Neural cell (in vitro differentiated cells): ENCODE results near the gene AREG. TPM values are rescaled to one million over a fixed set of nuclear protein-coding genes. Genes with fewer than 3 reads are reported as not detected.

Experiments
- H2AFZ ChIP-seq: fragments of 200-600, 300-800 bp; sonication (generic), shearing (Covaris generic); 2 replicates; pipeline ENCODE4 v1.6.0; 2014; ENCODE audit warnings: low read depth, mild to moderate bottlenecking, antibody characterized with exemption, low read length, moderate library complexity
- H3F3A ChIP-seq: fragments of 200-600 bp; shearing (Covaris generic); 2 replicates; pipeline ENCODE4 v1.6.1; 2016; ENCODE audit warnings: mild to moderate bottlenecking, moderate library complexity, mixed read lengths, antibody characterized with exemption, low read length; ENCODE audit not compliant: insufficient read depth, poor library complexity, severe bottlenecking
- H3K27ac ChIP-seq: fragments of 200-600, 300-800 bp; sonication (generic), shearing (Covaris generic); 2 replicates; pipeline ENCODE4 v1.5.1; 2014; ENCODE audit warnings: mild to moderate bottlenecking, low read length, moderate library complexity
- H3K27me3 ChIP-seq: fragments of 300-800, 200-600 bp; sonication (generic), shearing (Covaris generic); 2 replicates; pipeline ENCODE4 v1.6.0; 2014; ENCODE audit warnings: mild to moderate bottlenecking, low read depth, low read length, moderate library complexity; ENCODE audit not compliant: insufficient read depth
- H3K36me3 ChIP-seq: fragments of 300-800, 200-600 bp; sonication (generic), shearing (Covaris generic); 2 replicates; pipeline ENCODE4 v1.5.1; 2014; ENCODE audit warnings: mild to moderate bottlenecking, antibody characterized with exemption, low read length, moderate library complexity; ENCODE audit not compliant: insufficient read depth
- H3K4me2 ChIP-seq: fragments of 300-800, 200-600 bp; sonication (generic), shearing (Covaris generic); 2 replicates; pipeline ENCODE4 v1.6.0; 2014; ENCODE audit warnings: mild to moderate bottlenecking, low read length
- H3K4me3 ChIP-seq: fragments of 300-800, 200-600 bp; sonication (generic), shearing (Covaris generic); 2 replicates; pipeline ENCODE4 v1.5.1; 2014; ENCODE audit warnings: mild to moderate bottlenecking, low read length, moderate library complexity
- H3K79me2 ChIP-seq: fragments of 200-600 bp; shearing (Covaris generic); replicated peaks from 2 replicates; pipeline ENCODE4 v1.6.0; 2014; ENCODE audit warnings: mild to moderate bottlenecking, low read length, moderate library complexity; ENCODE audit not compliant: insufficient read depth
- H3K9ac ChIP-seq: fragments of 300-800, 200-600 bp; sonication (generic), shearing (Covaris generic); 2 replicates; pipeline ENCODE4 v1.6.1; 2016; ENCODE audit warnings: mild to moderate bottlenecking, low read length, mixed read lengths
- H3K9me2 ChIP-seq: fragments of 200-600 bp; shearing (Covaris generic); 2 replicates; pipeline ENCODE4 v1.6.1; 2016; ENCODE audit warnings: mild to moderate bottlenecking, low read length, mixed read lengths; ENCODE audit not compliant: insufficient read depth
- H3K9me3 ChIP-seq: fragments of 200-600, 300-800 bp; sonication (generic), shearing (Covaris generic); 2 replicates; pipeline ENCODE4 v1.6.1; 2016; ENCODE audit warnings: mild to moderate bottlenecking, mixed run types, low read length, moderate library complexity, mixed read lengths
- H4K20me1 ChIP-seq: fragments of 200-600 bp; shearing (Covaris generic); 2 replicates; pipeline ENCODE4 v1.6.1; 2016; ENCODE audit warnings: mild to moderate bottlenecking, mixed run types; ENCODE audit not compliant: insufficient read depth
- EP300 ChIP-seq: fragments of 450-650 bp; conservative IDR thresholded peaks from 2 replicates; pipeline ENCODE4 v1.6.1; 2014; ENCODE audit warnings: antibody characterized with exemption, mild to moderate bottlenecking, moderate library complexity; ENCODE audit not compliant: poor library complexity, severe bottlenecking
- EZH2 ChIP-seq: fragments of 200-600, 300-800 bp; shearing (Covaris generic), sonication (generic); IDR thresholded peaks from 2 replicates; pipeline ENCODE4 v1.6.1; 2014; ENCODE audit warnings: antibody characterized with exemption, low read length, borderline replicate concordance, mild to moderate bottlenecking; ENCODE audit not compliant: insufficient read depth, poor library complexity, severe bottlenecking
- MXI1 ChIP-seq: fragments of 450-650 bp; conservative IDR thresholded peaks from 2 replicates; pipeline ENCODE4 v1.6.1; 2014; ENCODE audit warnings: antibody characterized with exemption, mild to moderate bottlenecking; ENCODE audit not compliant: poor library complexity, severe bottlenecking
- POLR2AphosphoS5 ChIP-seq: IDR thresholded peaks from 2 replicates; pipeline ENCODE4 v1.6.1; 2012
- RAD21 ChIP-seq: fragments of 450-650 bp; conservative IDR thresholded peaks from 2 replicates; pipeline ENCODE4 v1.6.1; 2014; ENCODE audit warnings: antibody characterized with exemption, mild to moderate bottlenecking, moderate library complexity
- SMC3 ChIP-seq: fragments of 450-650 bp; conservative IDR thresholded peaks from 2 replicates; pipeline ENCODE4 v1.6.1; 2014; ENCODE audit warnings: antibody characterized with exemption, mild to moderate bottlenecking, moderate library complexity; ENCODE audit not compliant: poor library complexity
- TAF1 ChIP-seq: IDR thresholded peaks from 2 replicates; pipeline ENCODE4 v1.6.1; 2012; ENCODE audit warnings: low read depth
- polyA plus RNA-seq: library from polyadenylated mRNA; depleted of rRNA; stranded (reverse); fragments of >200 nt; gene quantifications from 2 replicates; pipeline ENCODE4 v1.2.3, GENCODE V29; 2014
- TF ChIP-seq, protein P1 (sequence below): IDR thresholded peaks from 2 replicates; pipeline ENCODE4 v1.6.1; 2012; ENCODE audit warnings: borderline replicate concordance
- TF ChIP-seq, protein P2 (sequence below): fragments of 450-650 bp; IDR thresholded peaks from 2 replicates; pipeline ENCODE4 v1.5.1; 2014; ENCODE audit warnings: antibody characterized with exemption, mild to moderate bottlenecking, moderate library complexity; ENCODE audit not compliant: poor library complexity, severe bottlenecking

The AREG gene
- polyA plus RNA-seq, 1 donor from 2014 or later: not detected

DNA sequence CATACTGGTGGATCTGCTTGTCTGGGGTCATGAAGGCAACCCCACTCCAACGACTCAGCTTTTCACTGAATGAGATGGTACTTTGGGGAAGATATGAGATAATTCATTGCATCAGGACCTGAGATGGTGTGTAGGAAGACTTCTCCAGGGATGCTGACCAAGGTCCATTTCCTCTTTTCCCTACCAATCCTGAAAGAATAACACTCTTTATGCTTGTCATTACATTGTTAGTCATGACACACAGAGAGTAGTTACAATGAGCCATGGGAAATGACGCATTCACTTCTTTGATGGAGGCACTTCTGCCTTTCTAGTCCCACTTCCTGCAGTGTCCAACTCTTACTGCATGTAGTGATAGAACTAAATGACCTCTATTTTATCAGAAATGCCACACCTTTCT lies 58.6 kb downstream of the AREG start:
- TF ChIP-seq, protein P1, sequence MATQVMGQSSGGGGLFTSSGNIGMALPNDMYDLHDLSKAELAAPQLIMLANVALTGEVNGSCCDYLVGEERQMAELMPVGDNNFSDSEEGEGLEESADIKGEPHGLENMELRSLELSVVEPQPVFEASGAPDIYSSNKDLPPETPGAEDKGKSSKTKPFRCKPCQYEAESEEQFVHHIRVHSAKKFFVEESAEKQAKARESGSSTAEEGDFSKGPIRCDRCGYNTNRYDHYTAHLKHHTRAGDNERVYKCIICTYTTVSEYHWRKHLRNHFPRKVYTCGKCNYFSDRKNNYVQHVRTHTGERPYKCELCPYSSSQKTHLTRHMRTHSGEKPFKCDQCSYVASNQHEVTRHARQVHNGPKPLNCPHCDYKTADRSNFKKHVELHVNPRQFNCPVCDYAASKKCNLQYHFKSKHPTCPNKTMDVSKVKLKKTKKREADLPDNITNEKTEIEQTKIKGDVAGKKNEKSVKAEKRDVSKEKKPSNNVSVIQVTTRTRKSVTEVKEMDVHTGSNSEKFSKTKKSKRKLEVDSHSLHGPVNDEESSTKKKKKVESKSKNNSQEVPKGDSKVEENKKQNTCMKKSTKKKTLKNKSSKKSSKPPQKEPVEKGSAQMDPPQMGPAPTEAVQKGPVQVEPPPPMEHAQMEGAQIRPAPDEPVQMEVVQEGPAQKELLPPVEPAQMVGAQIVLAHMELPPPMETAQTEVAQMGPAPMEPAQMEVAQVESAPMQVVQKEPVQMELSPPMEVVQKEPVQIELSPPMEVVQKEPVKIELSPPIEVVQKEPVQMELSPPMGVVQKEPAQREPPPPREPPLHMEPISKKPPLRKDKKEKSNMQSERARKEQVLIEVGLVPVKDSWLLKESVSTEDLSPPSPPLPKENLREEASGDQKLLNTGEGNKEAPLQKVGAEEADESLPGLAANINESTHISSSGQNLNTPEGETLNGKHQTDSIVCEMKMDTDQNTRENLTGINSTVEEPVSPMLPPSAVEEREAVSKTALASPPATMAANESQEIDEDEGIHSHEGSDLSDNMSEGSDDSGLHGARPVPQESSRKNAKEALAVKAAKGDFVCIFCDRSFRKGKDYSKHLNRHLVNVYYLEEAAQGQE: no peak
- TF ChIP-seq TAF1 (no peak), EP300 (no peak), MXI1 (no peak), SMC3 (no peak), RAD21 (no peak), EZH2 (no peak), POLR2AphosphoS5 (no peak)
- TF ChIP-seq, protein P2, sequence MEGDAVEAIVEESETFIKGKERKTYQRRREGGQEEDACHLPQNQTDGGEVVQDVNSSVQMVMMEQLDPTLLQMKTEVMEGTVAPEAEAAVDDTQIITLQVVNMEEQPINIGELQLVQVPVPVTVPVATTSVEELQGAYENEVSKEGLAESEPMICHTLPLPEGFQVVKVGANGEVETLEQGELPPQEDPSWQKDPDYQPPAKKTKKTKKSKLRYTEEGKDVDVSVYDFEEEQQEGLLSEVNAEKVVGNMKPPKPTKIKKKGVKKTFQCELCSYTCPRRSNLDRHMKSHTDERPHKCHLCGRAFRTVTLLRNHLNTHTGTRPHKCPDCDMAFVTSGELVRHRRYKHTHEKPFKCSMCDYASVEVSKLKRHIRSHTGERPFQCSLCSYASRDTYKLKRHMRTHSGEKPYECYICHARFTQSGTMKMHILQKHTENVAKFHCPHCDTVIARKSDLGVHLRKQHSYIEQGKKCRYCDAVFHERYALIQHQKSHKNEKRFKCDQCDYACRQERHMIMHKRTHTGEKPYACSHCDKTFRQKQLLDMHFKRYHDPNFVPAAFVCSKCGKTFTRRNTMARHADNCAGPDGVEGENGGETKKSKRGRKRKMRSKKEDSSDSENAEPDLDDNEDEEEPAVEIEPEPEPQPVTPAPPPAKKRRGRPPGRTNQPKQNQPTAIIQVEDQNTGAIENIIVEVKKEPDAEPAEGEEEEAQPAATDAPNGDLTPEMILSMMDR: no peak
- no peak overlapping the region for H2AFZ ChIP-seq

DNA sequence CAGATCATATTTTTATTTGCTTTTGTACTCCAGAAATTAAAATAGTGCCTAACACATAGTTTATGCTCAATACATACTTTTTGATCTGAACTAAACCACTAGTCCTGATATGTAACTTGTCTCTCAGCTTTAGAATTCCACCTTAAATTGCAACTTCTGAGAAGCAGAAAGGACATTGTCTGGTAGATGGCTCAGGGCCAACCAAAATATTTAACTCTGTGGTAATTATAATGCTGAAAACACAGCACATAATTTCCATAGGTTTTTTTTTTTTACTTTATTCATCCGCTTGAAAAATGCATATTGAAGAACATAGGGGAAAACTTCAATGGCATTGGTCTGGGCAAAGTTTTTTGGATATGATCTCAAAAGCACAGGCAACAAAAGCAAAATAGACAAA lies 59.3 kb downstream of the AREG start:
- no peak overlapping the region for H3K4me2 ChIP-seq

More for the DNA sequence above, 58.6 kb downstream of the AREG start:
- no peak overlapping the region for H3K4me2 ChIP-seq
- H3K79me2 ChIP-seq: no peaks in the 10 kb centered on the region
- H3F3A ChIP-seq: no peaks in the 10 kb centered on the region
- no peaks in the 10 kb centered on the region for H3K9me3 ChIP-seq
- no peaks in the 10 kb centered on the region for H3K9me2 ChIP-seq
- H3K27ac ChIP-seq: no peak overlapping the region
- H3K9ac ChIP-seq: no peak overlapping the region
- H3K4me3 ChIP-seq: no peak overlapping the region
- H3K27me3 ChIP-seq: no peaks in the 10 kb centered on the region
- no peaks in the 10 kb centered on the region for H4K20me1 ChIP-seq
- H3K36me3 ChIP-seq: no peaks in the 10 kb centered on the region

More for the DNA sequence above, 59.3 kb downstream of the AREG start:
- Histone ChIP-seq H3K27ac (no peak overlapping the region), H2AFZ (no peak overlapping the region), H3K36me3 (no peaks in the 10 kb centered on the region), H3K79me2 (no peaks in the 10 kb centered on the region), H4K20me1 (no peaks in the 10 kb centered on the region), H3F3A (no peaks in the 10 kb centered on the region), H3K27me3 (no peaks in the 10 kb centered on the region), H3K4me3 (no peak overlapping the region), H3K9ac (no peak overlapping the region), H3K9me2 (no peaks in the 10 kb centered on the region), H3K9me3 (no peaks in the 10 kb centered on the region)
- TF ChIP-seq POLR2AphosphoS5: no peak
- TF ChIP-seq EP300: no peak
- TF ChIP-seq SMC3: no peak
- TF ChIP-seq, protein P1: no peak
- TF ChIP-seq MXI1: no peak
- no peak for TF ChIP-seq TAF1
- TF ChIP-seq, protein P2: no peak
- no peak for TF ChIP-seq RAD21
- no peak for TF ChIP-seq EZH2
